GM12891 (cell line): ENCODE measurements around the gene NHERF1.

Experiments used
- POLR2A ChIP-seq: IDR thresholded peaks from 2 replicates; pipeline ENCODE4 v1.6.1; 2011; ENCODE audit warnings: low read depth, low read length, control low read depth
- POLR2AphosphoS5 ChIP-seq: IDR thresholded peaks from 2 replicates; pipeline ENCODE4 v1.6.1; 2011; ENCODE audit warnings: low read depth, low read length, control low read depth
- TAF1 ChIP-seq: IDR thresholded peaks from 2 replicates; pipeline ENCODE4 v1.6.1; 2011; ENCODE audit warnings: low read depth, low read length, control low read depth

GRCh38 chr17:74776990-74777389 is 28.6 kb downstream of the NHERF1 start:
- TF ChIP-seq POLR2A: no peak
- TF ChIP-seq POLR2AphosphoS5: no peak
- no peak for TF ChIP-seq TAF1
